SHP77 treated with DMSO at 0.1 percent for 48 hours (cell line): Measurements from ENCODE around the gene SOD3.

Experiments
- DNase-seq: peaks from one replicate; lab custom pipeline; 2025; lab: John Stamatoyannopoulos, UW

SOD3 gene, protein sequence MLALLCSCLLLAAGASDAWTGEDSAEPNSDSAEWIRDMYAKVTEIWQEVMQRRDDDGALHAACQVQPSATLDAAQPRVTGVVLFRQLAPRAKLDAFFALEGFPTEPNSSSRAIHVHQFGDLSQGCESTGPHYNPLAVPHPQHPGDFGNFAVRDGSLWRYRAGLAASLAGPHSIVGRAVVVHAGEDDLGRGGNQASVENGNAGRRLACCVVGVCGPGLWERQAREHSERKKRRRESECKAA

DNA sequence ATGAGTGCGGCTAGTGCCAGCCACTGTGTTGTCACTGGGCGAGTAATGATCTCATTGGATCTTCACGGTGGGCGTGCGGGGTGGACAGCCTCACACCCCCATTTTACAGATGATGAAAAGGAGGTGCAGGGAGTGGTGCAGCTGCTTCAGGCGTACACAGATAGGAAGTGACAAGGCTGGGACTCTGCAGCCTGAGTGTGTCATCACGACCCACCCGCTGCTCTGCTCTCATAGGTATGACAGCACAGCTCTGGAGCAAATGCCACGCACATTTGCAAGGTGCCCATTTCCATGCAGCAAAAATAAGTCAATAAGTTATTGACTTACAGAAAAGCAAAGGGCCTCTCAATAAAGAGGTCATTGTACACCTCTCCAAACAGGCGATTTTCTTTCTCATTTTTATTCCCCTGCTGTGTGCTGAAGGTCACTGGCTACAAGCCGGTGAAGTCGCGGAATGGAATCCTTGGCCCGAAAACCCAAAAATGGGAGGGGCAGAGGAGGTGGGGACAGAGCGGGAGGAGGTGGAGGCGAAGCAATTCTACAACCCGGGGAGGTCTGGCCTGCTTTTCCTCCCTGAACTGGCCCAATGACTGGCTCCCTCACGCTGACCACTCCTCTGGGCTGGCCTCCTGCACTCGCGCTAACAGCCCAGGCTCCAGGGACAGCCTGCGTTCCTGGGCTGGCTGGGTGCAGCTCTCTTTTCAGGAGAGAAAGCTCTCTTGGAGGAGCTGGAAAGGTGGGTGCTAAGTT is at the start of gene SOD3:
Gene SOD3 (plus strand): TSS at position 658 of the 750 bp plus-strand sequence. CDS start 3,949 bp downstream, outside the sequence.
- DNase-seq = no peak

DNA sequence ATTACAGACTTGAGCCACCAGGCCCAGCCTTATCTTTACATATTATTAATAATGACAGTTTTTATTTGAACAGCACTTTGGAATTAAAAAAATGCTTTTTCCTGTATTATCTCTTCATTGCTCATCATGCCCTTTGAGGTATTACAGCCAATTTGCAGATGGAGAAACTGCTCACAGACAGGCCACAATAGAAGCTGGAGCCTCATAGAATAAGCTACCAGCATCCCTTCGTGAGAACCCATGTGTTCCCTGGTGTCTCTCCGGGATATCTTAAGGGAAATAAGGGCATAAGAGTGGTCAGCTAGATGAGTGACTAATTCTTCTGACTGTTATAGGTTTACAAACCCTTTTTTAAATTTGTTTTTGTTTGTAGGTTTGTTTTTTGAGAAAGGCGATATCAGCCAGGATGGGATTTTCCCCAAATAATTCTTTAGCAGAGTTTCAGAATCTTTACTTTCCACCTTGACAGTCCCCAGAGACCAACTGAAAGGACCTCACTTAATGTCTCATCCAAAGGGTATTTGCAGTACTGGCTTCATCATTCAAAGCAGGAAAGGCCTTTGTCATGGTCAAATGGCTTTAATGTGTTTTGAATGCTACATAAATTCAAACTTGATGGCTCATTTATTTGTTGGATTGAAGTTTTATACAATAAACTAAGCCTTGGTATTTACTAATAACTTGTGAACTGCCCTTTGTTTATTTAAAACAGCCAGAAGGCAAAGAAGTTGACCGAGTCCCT is 48.0 kb upstream of the SOD3 start:
- no peak for DNase-seq

DNA sequence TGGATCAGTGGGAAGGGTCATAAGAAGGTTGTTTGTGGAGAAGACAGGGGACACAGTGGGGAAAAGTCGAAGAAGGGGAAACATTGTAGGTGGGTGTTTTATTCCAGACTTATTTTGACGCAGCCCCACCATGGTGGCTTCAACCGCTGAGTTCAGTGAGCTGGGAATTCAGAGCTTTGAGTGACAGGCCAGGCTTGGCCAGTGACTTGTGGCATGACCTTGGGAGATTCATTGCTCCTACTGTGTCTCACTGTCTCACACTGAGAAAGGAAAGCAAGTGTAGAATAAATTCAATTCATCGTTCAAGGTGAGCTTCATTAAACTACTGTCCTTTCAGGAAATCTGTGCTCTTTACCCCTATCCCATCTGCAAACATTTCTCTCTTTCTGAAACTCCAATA is 47.4 kb upstream of the SOD3 start:
- no peak for DNase-seq

GRCh38 chr4:24748758-24749350 is 46.5 kb upstream of the SOD3 start:
- no peak for DNase-seq

DNA sequence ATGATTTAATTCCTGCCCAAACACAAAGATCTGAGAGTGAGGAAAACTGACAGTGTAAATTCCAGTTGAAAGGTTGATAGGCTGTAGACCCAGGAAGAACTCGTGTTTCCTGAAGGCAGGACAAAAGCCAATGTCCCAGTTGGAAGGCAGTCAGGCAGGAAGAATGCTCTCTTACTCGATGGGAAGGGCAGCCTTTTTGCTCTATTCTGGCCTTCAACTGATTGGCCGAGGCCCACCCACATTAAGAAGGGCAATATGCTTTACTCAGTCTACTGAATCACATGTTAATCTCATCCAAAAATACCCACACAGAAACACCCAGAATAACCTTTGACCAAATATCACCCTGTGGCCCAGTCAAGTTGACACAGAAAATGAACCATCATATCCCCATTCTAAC is 45.3 kb upstream of the SOD3 start:
- no peak for DNase-seq

- no peak for DNase-seq
Observed at GRCh38 chr4:24751926-24752539, 43.3 kb upstream of the SOD3 start.

DNA sequence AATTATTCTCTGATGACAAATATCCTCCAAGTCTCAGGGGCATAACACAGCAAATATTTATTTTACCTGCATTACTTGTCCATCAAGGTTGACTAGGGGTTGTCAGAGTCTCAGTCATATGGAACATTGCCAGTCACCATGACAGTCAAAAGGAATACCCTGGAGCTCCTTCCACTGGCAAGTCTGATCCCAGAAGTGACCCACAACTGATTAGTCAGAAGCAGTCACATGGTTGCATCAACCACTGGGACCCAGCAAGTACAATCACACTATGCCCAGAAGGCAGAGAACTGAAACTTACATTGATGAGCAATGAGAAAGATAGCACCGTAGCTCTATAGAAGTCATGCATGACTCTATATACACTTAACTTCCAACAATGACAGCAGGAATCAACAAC is 41.9 kb upstream of the SOD3 start:
- DNase-seq = no peak

- no peak for DNase-seq
Observed at GRCh38 chr4:24754571-24754970, 40.8 kb upstream of the SOD3 start.

DNA sequence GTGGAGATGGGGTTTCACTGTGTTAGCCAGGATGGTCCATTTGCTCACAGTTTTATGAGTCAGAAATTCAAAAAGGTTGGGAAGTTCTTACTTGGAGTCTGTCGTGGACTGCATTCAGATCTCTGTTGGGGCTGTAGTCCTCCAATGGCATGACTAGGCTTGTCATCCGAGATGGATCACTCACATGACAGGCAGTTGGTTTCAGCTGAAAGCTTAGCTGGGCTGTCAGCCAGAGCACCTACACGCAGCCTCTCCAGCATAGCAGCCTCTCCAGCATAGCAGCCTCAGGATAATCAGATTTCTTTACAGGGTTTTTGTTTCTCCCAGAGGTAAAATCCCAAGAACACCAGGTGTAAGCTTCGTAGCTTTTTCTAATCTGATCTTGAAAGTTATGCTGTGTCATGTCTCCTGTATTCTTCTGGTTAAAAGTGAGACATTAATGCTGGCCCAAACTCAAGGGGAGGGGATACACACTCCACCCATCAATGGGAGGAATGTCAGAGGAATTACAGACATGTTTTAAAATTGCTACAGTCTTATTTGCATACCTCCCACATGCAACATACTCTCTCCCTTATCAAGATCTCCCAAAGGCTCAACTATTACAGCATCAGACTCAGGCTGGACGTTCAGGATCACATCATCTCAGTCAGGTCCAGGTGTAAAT is 31.6 kb upstream of the SOD3 start:
- DNase-seq = no peak

- DNase-seq = no peak
Observed at GRCh38 chr4:24764345-24764744, 31.0 kb upstream of the SOD3 start.

- DNase-seq = no peak
Observed at GRCh38 chr4:24765376-24765988, 29.9 kb upstream of the SOD3 start.

DNA sequence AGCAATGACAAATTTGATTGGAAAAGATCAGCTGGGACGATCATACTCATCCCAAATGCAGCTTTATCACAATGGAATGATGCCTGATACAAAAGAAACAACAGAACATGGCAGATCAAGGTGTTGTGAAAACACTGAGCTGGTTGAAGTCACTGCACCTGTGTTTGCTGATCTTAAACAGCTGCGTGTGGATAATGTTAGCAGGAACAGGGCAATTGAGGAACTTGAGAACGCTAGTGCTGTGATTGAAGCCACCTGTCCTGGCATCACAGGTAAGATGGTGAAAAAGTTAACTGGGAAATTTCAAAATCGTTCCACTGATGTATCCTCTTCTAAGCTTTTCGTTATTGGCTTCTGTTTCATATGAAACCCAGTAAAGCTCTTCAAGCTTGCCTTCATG is 27.4 kb upstream of the SOD3 start:
- no peak for DNase-seq

- no peak for DNase-seq
Observed at GRCh38 chr4:24768604-24769003, 26.8 kb upstream of the SOD3 start.

GRCh38 chr4:24769571-24769970 is 25.8 kb upstream of the SOD3 start:
- no peak for DNase-seq

DNA sequence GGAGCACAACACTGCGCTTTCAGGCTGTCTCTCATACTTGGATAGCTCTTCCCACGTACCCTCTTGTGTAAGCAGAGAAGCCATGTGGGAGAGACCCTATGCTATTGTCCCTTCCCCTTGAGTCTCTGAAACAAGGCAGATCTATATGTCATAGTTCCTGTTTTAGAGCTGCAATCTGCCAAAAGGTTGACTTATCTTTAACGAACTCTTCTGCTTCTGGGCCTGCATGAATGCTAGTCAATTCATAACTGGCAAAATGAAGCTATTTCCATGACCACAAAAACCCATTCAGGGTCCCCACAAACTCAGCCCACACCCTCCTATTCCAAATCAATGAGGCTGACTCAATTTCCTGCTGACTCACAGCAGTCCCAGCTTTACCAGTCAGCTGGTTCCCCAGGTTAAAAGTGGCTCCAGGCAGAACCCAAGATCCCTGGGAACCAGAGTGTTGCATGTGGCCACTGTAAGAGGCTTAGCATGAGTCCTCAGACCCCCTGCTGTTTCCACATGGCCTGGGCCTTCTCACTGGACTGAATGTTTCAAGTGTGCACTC is 25.3 kb upstream of the SOD3 start:
- no peak for DNase-seq

GRCh38 chr4:24770667-24771066 is 24.7 kb upstream of the SOD3 start:
- DNase-seq = no peak

- DNase-seq = no peak
Observed at GRCh38 chr4:24771241-24771640, 24.1 kb upstream of the SOD3 start.

GRCh38 chr4:24772061-24772705 is 23.2 kb upstream of the SOD3 start:
- no peak for DNase-seq

- no peak for DNase-seq
Observed at GRCh38 chr4:24772952-24773351, 22.4 kb upstream of the SOD3 start.

GRCh38 chr4:24774452-24774851 is 20.9 kb upstream of the SOD3 start:
- DNase-seq = no peak
